Chondrocyte (in vitro differentiated cells): Measurements from ENCODE around the gene PIP5K1A. TPM values are rescaled to one million over a fixed set of nuclear protein-coding genes. Genes with fewer than 3 reads are reported as not detected.
A peak's percentile ranks its signal among the peaks of the same experiment; 100 is the strongest.
"Not testable (repeated sequence)": the region's sequence is repeated elsewhere in the genome, so short reads cannot be mapped to it uniquely, and the experiment has no call there.

ENCODE experiments used
- DNase-seq: peaks from one replicate; pipeline ENCODE4 v3.0.0; 2021; ENCODE audit warnings: mixed read lengths, low spot score
- H3K27ac Mint-ChIP-seq: one replicate; pipeline ENCODE4 v1.8.0; 2021; ENCODE audit warnings: mild to moderate bottlenecking, moderate library complexity, mixed read lengths; ENCODE audit not compliant: unreplicated experiment
- H3K27me3 Mint-ChIP-seq: 2 replicates; pipeline ENCODE4 v1.8.0; 2021; ENCODE audit warnings: low read depth, mixed read lengths
- H3K36me3 Mint-ChIP-seq: 2 replicates; pipeline ENCODE4 v1.8.0; 2021; ENCODE audit warnings: low read depth, mixed read lengths
- H3K4me1 Mint-ChIP-seq: 2 replicates; pipeline ENCODE4 v1.8.0; 2021; ENCODE audit warnings: low read depth, mild to moderate bottlenecking, mixed read lengths
- H3K4me3 Mint-ChIP-seq: one replicate; pipeline ENCODE4 v1.8.0; 2021; ENCODE audit warnings: mild to moderate bottlenecking, moderate library complexity, mixed read lengths; ENCODE audit not compliant: unreplicated experiment
- H3K9me3 Mint-ChIP-seq: 2 replicates; pipeline ENCODE4 v1.8.0; 2021; ENCODE audit warnings: low read depth, mixed read lengths
- total RNA-seq: library from RNA; stranded (reverse); gene quantifications from 3 replicates; pipeline ENCODE4 v1.2.1, GENCODE V29; 2021
- TF ChIP-seq, protein P1 (sequence below): fragments of 200-600 bp; sonication (generic); IDR thresholded peaks from 2 replicates; pipeline ENCODE4 v1.5.0; 2021; ENCODE audit warnings: antibody characterized with exemption, mild to moderate bottlenecking, moderate library complexity

The PIP5K1A gene
- total RNA-seq, 1 donor from 2014 or later: 72.8 TPM

DNA sequence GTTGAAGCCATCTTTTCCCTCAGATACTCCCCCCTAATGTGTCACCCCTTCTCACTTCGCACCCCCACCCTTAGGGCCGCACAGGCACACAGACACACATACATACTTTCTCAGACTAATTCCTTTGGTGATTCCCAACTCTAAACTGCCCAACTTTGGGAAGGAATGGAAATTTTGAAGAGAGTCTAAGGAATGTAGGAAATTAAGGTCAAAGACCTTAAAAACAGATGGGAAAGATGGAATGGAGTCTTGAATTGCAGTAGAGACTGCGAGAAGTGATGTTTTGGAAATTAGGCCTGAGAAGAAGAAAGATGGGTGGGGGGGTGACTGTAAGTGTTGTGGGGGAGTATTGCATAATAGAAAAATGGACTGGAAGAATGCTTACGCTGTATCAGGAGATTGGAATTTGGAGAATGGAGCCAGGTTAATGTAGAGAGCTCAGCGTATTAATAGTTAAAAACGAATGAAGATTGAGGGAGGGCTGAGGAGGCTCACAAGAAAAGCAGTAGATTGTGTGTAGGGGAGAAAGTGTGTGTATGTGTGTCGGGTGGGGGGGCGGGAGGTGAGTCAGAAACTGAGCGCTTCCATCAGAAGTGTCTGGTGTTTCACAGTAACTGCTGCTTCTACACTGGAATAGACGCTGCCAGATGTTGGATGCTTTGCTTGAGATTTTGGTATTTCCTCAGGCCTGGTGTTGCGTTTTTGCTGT, 1.7 kb downstream of the PIP5K1A start:
- Mint-ChIP-seq H3K4me1 (peaks cover 46% of the 10 kb centered on the region), H3K9me3 (no peaks in the 10 kb centered on the region), H3K27me3 (no peaks in the 10 kb centered on the region), H3K36me3 (peaks cover 9% of the 10 kb centered on the region), H3K27ac (peak overlapping the region; percentile 99), H3K4me3 (peak overlapping the region; percentile 91)
- no peak for DNase-seq
- TF ChIP-seq, protein P1, sequence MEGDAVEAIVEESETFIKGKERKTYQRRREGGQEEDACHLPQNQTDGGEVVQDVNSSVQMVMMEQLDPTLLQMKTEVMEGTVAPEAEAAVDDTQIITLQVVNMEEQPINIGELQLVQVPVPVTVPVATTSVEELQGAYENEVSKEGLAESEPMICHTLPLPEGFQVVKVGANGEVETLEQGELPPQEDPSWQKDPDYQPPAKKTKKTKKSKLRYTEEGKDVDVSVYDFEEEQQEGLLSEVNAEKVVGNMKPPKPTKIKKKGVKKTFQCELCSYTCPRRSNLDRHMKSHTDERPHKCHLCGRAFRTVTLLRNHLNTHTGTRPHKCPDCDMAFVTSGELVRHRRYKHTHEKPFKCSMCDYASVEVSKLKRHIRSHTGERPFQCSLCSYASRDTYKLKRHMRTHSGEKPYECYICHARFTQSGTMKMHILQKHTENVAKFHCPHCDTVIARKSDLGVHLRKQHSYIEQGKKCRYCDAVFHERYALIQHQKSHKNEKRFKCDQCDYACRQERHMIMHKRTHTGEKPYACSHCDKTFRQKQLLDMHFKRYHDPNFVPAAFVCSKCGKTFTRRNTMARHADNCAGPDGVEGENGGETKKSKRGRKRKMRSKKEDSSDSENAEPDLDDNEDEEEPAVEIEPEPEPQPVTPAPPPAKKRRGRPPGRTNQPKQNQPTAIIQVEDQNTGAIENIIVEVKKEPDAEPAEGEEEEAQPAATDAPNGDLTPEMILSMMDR: no peak

DNA sequence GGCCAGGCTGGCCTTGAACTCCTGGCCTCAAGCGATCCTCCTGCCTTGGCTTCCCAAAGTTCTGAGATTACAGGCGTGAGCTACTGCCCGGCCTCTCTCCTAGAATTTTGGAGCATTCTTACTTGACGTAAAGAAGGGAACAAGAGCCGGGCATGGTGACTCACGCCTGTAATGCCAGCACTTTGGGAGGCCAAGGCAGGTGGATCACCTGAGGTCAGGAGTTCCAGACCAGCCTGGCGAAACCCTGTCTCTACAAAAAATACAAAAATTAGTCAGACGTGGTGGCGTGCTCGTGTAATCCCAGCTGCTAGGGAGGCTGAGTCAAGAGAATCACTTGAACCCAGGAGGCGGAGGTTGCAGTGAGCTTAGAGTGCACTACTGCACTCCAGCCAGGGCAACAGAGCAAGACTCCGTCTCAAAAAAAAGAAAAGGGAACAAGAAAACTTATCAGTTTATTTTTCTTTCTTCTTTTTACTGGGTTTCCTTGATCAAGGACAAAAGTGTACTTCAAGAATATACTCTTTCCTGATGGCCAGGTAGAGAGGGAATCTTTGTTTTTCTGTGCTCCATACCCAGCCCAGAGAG, 7.1 kb downstream of the PIP5K1A start:
- H3K4me3 Mint-ChIP-seq, H3K27me3 Mint-ChIP-seq, DNase-seq, H3K9me3 Mint-ChIP-seq: not testable (repeated sequence)
- peak overlapping the region; percentile 49 for H3K27ac Mint-ChIP-seq
- peaks cover 32% of the 10 kb centered on the region for H3K4me1 Mint-ChIP-seq
- H3K36me3 Mint-ChIP-seq: peaks cover 13% of the 10 kb centered on the region

DNA sequence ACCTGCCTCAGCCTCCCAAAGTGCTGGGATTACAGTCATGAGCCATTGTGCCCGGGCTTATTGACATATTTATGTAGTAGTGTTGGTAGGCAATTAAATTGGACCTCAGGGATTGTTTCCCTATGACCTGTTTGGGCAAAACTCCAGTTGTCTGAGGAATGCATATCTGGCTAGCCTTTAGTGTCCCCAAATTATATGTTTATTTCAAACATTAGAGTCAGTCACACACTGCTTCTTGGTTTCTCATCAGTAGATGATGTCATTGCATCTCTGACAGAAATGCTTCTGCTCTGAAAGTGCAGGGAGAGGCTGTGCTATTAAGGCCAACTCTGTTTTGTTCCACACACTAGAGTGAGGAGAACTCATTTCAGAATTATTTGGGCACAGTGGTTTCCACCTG, 12.5 kb downstream of the PIP5K1A start:
- Mint-ChIP-seq H3K36me3 (peaks cover 18% of the 10 kb centered on the region), H3K4me3 (no peak overlapping the region), H3K27ac (peak overlapping the region; percentile 49), H3K9me3 (no peaks in the 10 kb centered on the region), H3K27me3 (no peaks in the 10 kb centered on the region), H3K4me1 (peaks cover 24% of the 10 kb centered on the region)
- TF ChIP-seq, protein P1: no peak
- DNase-seq: no peak

DNA sequence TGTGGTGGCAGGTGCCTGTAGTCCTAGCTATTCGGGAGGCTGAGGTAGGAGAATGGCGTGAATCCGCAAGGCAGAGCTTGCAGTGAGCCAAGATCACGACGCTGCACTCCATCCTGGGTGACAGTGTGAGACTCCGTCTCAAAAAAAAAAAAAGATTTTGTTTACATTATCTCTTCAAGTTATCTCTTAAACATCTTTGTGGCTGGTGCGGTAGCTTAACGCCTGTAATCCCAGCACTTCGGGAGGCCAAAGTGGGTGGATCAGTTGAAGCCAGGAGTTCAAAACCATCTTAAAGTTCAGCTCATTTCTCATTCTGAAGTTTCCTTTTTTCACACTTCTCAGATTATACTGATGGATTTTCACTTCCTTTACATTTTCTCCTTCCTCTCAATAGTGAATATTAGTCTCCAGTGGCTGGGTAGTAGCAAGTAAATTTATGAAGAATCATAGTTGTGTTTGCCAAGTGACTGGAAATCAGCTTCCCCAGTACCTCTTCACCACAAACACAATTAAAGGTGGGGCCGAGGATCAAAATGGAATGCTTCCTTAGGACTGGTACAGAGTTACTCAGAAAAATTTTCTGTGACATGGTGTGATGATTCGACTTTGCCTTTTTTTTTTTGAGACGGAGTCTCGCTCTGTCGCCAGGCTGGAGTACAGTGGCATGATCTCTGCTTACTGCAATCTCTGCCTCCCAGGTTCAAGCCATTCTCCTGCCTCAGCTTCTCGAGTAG, 13.8 kb downstream of the PIP5K1A start:
- Mint-ChIP-seq H3K27ac (peak overlapping the region; percentile 75), H3K36me3 (peaks cover 18% of the 10 kb centered on the region), H3K9me3 (no peaks in the 10 kb centered on the region), H3K4me3 (no peak overlapping the region), H3K4me1 (peaks cover 20% of the 10 kb centered on the region), H3K27me3 (no peaks in the 10 kb centered on the region)
- TF ChIP-seq, protein P1: no peak
- peak; percentile 14 for DNase-seq

DNA sequence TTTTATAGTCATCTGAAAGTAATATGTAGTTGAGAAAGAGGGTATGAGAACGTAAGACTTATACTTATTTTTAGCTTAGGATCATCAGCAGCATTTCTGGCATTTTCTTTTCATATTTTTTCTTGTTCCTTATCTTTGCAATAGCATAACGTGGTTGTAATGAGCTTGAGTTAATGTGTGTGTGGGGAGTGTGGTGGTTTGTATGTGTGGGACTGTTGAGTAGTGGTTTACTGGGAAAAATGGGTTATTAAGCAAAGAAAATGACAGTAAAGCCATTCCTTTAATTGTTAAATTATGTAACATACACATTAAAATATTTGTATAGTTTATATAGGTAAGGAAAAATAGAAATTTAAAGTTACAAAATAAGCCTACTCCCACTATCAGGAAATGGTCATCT, 15.2 kb downstream of the PIP5K1A start:
- H3K27me3 Mint-ChIP-seq: no peaks in the 10 kb centered on the region
- peaks cover 19% of the 10 kb centered on the region for H3K4me1 Mint-ChIP-seq
- no peak for DNase-seq
- H3K36me3 Mint-ChIP-seq: peaks cover 18% of the 10 kb centered on the region
- H3K27ac Mint-ChIP-seq: peak overlapping the region; percentile 24
- no peak overlapping the region for H3K4me3 Mint-ChIP-seq
- TF ChIP-seq, protein P1: no peak
- no peaks in the 10 kb centered on the region for H3K9me3 Mint-ChIP-seq
